Measurements from ENCODE around the gene BRPF3. TPM values are rescaled to one million over a fixed set of nuclear protein-coding genes. Genes with fewer than 3 reads are reported as not detected.

Gene BRPF3
- polyA plus RNA-seq, 1 donor from 2014 or later: 10.1 TPM

- no peak overlapping the region for H3K27ac ChIP-seq (ENCODE audit: low read length)
- no peak overlapping the region for H2AFZ ChIP-seq (ENCODE audit: low read depth, low read length)
- H3K36me3 ChIP-seq (ENCODE audit: insufficient read depth, low read length): no peaks in the 10 kb centered on the region
- H3K4me3 ChIP-seq (ENCODE audit: low read length): no peak overlapping the region
- H4K20me1 ChIP-seq (ENCODE audit: insufficient read depth): no peaks in the 10 kb centered on the region
- no peaks in the 10 kb centered on the region for H3F3A ChIP-seq (ENCODE audit: insufficient read depth, low read length, poor library complexity, severe bottlenecking)
- no peak overlapping the region for H3K4me2 ChIP-seq (ENCODE audit: low read length)
- no peaks in the 10 kb centered on the region for H3K27me3 ChIP-seq (ENCODE audit: insufficient read depth, low read depth, low read length)
- no peaks in the 10 kb centered on the region for H3K9me3 ChIP-seq (ENCODE audit: low read length)
- H3K79me2 ChIP-seq (replicated peaks; ENCODE audit: insufficient read depth, low read length): no peaks in the 10 kb centered on the region
- TF ChIP-seq POLR2AphosphoS5 (IDR thresholded peaks at IDR 0.05) (no peak), TAF1 (IDR thresholded peaks at IDR 0.05; ENCODE audit: low read depth) (no peak)
- no peak overlapping the region for H3K9ac ChIP-seq (ENCODE audit: low read length)
- H3K9me2 ChIP-seq (ENCODE audit: insufficient read depth, low read length): no peaks in the 10 kb centered on the region
These were observed 46.1 kb downstream of the BRPF3 start for GRCh38 chr6:36242626-36243025.

- no peaks in the 10 kb centered on the region for H3K79me2 ChIP-seq (replicated peaks; ENCODE audit: insufficient read depth, low read length)
- H2AFZ ChIP-seq (ENCODE audit: low read depth, low read length): no peak overlapping the region
- no peaks in the 10 kb centered on the region for H3K27me3 ChIP-seq (ENCODE audit: insufficient read depth, low read depth, low read length)
- no peaks in the 10 kb centered on the region for H3K9me3 ChIP-seq (ENCODE audit: low read length)
- no peaks in the 10 kb centered on the region for H4K20me1 ChIP-seq (ENCODE audit: insufficient read depth)
- H3K36me3 ChIP-seq (ENCODE audit: insufficient read depth, low read length): no peaks in the 10 kb centered on the region
- H3K27ac ChIP-seq (ENCODE audit: low read length): no peak overlapping the region
- no peak overlapping the region for H3K4me3 ChIP-seq (ENCODE audit: low read length)
- TF ChIP-seq TAF1 (IDR thresholded peaks at IDR 0.05; ENCODE audit: low read depth): no peak
- TF ChIP-seq MXI1 (conservative IDR thresholded peaks at IDR 0.05; ENCODE audit: poor library complexity, severe bottlenecking): no peak
- TF ChIP-seq EP300 (conservative IDR thresholded peaks at IDR 0.05; ENCODE audit: poor library complexity, severe bottlenecking): no peak
- no peak for TF ChIP-seq POLR2AphosphoS5 (IDR thresholded peaks at IDR 0.05)
- TF ChIP-seq RAD21 (conservative IDR thresholded peaks at IDR 0.05): no peak
- no peak for TF ChIP-seq CTCF (IDR thresholded peaks at IDR 0.05; ENCODE audit: poor library complexity, severe bottlenecking)
- TF ChIP-seq REST (IDR thresholded peaks at IDR 0.05; ENCODE audit: borderline replicate concordance): no peak
- no peak for TF ChIP-seq SMC3 (conservative IDR thresholded peaks at IDR 0.05; ENCODE audit: poor library complexity)
- no peak for TF ChIP-seq EZH2 (IDR thresholded peaks at IDR 0.05; ENCODE audit: borderline replicate concordance, insufficient read depth, low read length, poor library complexity, severe bottlenecking)
- H3K9ac ChIP-seq (ENCODE audit: low read length): no peak overlapping the region
- no peaks in the 10 kb centered on the region for H3F3A ChIP-seq (ENCODE audit: insufficient read depth, low read length, poor library complexity, severe bottlenecking)
- no peak overlapping the region for H3K4me2 ChIP-seq (ENCODE audit: low read length)
- H3K9me2 ChIP-seq (ENCODE audit: insufficient read depth, low read length): no peaks in the 10 kb centered on the region
These were observed 47.1 kb downstream of the BRPF3 start for GRCh38 chr6:36243562-36244212.
